ENCODE results near the gene LMF1.

LMF1 gene

DNA sequence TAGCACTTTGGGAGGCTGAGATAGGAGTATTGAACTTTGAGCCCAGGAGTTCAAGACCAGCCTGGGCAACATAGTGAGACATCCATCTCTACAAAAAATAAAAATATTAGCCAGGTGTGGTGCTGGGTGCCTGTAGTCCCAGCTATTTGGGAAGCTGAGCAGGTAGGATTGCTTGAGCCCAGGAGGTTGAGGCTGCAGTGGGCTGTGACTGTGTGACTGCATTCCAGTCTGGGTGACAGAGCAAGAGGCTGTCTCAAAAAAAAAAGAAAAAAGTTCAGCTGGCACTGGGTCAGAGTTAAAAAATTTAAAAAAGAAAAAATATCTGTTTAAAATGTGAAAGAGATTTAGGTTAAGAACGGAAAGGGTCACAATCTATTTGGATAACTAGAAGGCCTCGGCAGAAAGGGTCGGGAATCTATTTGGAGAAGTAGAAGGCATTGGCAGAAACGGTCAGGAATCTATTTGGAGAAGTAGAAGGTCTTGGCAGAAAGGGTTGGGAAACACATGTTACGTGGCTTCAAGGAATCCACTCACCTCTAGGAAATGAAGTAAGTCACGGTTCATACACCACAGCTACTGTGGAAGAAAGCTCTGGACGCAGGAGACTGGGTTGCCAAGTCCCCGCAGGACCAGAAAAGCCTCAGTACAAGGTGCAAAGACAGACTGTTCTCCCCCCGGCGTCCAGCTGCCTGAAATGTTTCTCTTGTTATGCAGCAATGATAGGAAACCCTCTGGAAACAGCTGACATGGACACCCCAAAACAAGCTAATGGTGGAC is 25.3 kb downstream of the LMF1 start:
- DNase-seq = no peak

DNA sequence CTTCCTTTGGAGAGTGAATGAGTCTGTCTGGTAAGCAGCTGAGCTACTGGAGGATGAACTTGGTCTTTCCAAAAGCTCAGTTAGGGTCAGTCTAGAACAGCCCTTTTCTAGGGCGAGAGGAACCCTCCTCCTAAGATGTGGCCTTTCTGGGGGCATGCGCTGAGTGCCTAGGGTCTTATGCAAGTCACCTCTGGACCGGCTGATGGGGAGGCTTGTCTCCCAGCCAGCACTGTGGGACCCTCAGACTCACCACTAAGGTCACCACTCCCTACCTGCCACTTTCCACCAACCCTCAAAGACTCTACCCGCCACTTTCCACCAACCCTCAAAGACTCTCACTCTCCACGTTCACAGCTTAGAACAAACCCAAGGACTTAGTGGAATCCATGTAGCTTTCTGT is 26.8 kb downstream of the LMF1 start:
- no peak for DNase-seq

DNA sequence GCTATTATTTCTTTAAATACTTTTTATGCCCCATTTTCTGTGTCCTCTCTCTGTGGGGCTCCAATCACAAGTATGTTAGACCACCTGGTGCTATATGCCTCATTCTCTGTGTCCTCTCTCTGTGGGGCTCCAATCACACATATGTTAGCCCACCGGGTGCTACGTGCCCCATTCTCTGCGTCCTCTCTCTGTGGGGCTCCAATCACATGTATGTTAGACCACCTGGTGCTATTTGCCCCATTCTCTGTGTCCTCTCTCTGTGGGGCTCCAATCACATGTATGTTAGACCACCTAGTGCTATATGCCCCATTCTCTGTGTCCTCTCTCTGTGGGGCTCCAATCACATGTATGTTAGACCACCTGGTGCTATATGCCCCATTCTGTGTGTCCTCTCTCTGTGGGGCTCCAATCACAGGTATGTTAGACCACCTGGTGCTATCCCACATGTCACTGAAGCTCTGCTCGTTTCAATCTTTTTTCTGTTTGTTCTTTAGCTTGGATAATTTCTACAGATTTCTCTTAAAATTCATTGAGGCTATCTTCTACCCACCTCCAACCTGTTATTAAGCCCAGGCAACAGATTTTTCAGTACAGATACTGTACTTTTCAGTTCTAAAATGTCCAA is 28.2 kb downstream of the LMF1 start:
- DNase-seq = no peak

DNA sequence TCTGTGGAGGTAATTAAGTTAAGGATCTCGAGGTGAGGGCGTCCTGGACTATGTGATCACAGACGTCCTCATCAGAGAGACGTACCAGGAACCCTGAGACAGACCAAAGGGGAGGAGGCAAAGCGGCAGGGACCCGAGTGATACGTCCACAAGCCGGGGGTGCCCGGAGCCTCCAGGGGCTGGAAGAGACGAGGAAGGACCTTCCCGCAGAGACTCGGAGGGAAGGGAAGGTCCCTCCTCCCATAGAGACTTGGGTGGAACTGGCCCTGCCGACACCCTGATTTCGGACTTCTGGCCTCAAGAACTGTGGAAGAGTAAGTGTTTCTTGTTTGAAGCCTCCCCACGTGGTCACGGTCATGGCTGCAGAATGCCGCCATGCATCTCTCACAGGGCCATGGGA is 30.8 kb downstream of the LMF1 start:
- DNase-seq = no peak

DNA sequence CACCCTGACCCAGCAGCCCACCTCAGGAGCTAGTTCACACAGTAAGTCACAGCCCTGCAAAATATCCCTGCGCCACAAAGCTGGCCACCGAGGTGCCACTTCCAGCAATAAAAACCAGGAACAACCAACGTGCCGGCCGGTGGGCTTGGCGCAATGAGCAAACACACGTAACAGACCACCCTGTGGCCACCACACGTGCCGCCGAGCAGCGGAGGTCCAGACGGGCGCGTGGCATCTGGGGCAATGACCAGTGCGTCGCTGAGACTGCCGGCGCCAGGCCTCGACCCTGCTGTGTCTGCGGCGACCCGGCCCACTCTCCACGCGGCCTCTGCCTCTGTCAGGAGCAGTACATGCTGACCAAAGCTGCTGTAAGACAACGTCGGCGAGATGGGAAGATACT is 31.5 kb downstream of the LMF1 start:
- DNase-seq = no peak

DNA sequence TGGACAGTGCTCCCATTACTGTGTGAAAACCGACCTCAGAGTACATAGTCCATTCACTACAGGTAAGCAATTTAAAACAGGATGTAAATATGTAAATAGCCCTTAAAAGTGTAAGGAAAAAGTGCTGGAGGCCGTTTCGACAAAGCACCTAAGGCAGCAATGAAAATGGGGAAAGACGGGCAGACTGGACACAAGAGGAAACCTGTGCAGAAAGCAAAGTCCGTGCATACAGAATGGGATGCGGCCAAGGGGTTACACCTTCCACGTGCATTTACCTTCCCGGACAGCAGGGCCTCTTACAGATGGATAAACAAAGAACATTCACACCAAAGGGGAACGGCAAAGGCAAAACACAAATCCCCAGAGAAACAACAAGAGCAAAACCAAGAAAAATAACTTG is 32.0 kb downstream of the LMF1 start:
- DNase-seq = no peak

DNA sequence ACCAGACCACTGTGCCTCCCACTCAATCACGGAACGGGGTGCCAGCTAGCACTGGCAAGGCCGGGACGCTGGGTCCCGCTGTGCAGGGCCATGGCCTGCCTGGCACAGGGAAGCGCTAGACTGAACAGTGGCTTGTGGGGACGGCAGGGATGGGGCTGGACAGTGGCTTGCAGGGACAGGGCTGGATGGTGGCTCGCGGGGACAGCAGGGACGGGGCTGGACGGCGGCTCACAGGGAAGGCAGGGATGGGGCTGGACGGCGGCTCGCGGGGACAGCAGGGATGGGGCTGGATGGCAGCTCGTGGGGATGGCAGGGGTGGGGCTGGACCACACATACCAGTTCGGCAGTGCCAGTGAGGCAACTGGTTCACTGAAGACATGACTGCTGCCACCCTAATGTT is 32.6 kb downstream of the LMF1 start:
- no peak for DNase-seq

DNA sequence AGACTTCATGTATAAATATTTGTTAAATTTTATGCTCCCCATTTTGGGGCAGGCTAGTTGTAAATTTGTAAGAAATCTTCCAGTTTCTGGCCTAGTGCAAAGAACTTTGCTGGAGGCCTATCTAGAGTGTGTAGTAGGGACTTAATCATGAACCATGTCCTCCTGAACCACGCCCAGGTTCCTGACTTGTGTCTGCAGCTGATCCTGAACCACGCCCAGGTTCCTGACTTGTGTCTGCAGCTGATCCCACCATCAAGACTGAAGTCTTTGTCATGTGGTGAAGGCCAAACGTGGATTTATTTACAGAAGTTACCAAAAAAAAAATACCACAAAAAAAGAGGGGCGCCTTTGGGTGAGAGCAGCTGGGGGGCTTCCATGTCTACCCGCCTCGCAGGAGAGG is 33.1 kb downstream of the LMF1 start:
- no peak for DNase-seq

DNA sequence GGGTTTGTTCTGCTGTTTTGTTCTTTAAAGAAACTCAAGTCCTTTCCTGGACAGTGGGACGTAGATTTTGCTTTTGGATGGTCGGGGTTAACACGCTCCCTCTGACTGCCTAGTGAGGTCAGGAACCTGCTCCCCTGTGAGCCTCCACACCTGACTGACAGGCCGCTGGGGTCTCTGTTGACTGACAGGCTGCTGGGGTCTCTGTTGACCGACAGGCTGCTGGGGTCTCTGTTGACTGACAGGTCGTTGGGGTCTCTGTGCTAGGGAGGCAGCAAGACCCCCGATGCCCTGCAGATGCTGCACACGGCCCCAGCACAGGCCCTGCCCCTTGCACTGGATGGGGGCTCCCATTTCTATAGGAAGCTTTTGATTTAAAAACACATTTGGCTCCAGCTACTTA is 33.5 kb downstream of the LMF1 start:
- no peak for DNase-seq

DNA sequence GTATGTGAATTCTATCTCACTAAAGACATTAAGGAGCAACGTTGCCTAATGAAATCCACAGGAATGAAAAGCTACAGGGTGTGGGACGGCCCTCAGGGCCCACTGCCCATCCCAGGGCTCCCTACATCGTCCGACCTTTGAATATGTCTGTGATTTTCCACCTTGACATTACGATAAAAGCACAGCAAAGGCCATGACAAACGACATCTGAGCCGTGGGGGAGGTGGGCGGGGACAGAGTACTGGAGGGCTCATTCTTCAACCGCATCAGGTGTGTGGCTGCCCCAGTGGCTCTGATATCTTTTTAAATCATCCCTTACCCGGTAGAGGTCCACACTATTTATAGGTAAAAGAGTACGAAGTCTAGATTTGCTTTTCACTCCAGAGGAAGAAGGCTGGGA is 35.1 kb downstream of the LMF1 start:
- no peak for DNase-seq

DNA sequence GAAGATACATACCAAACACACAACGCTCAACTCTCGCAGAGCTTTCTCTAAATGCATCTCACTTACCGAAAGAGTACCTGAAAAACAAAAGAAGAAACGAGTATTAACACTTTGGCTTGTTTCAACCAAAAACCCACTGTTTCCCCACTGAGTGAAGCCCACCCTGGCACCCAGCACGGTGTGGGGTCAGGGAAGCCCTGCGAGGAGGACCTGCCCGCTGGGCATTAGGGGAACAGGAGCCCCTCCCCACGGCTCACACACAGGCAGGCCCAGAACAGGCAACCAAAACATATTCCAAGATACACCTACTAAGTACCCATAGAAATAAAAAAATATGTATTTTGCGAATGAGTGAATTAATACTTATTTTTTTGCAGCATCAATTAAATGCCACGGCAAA is 36.6 kb downstream of the LMF1 start:
- DNase-seq = no peak

DNA sequence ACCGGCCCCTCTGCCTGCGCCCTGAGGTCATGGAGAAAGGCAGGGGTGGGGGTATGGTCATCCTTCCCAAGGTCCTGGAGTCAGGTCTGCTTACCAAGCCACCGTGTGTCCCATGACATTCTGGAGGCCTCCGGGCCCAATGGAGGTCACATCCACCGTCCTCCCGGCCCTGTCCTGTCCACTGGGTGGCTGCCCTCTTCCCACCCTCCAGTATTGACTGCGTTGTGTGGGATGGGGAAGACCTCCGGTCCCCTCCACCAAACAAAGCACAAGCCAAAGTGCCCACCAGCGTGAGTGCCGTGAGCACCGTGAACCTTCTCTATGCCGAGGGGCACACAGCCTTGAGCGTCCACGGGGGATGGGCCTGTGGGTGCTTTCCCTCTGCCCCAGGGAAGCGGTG is 37.2 kb downstream of the LMF1 start:
- no peak for DNase-seq

DNA sequence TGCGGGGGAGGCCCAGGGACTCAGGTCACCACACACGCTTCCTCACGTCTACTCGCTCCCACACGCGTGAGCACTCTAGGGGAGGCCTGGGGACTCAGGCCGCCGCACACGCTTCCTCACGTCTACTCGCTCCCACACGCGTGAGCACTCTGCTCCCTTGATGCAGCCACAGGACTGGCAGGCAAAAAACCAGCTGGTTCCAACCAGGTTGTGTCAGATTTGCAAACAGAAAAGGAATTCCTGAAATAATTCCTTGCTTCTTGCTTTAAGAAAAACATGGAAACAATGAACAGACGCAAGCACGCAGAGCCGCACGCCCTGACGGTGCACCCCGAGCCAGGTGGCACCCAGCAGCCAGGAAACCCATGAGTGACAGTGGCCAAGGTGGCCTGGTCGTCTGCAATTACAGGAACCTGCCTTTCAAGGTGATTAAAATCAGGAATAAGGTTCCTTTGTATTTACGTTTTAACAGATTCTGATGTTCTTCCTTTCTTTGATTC is 37.9 kb downstream of the LMF1 start:
- DNase-seq = no peak

DNA sequence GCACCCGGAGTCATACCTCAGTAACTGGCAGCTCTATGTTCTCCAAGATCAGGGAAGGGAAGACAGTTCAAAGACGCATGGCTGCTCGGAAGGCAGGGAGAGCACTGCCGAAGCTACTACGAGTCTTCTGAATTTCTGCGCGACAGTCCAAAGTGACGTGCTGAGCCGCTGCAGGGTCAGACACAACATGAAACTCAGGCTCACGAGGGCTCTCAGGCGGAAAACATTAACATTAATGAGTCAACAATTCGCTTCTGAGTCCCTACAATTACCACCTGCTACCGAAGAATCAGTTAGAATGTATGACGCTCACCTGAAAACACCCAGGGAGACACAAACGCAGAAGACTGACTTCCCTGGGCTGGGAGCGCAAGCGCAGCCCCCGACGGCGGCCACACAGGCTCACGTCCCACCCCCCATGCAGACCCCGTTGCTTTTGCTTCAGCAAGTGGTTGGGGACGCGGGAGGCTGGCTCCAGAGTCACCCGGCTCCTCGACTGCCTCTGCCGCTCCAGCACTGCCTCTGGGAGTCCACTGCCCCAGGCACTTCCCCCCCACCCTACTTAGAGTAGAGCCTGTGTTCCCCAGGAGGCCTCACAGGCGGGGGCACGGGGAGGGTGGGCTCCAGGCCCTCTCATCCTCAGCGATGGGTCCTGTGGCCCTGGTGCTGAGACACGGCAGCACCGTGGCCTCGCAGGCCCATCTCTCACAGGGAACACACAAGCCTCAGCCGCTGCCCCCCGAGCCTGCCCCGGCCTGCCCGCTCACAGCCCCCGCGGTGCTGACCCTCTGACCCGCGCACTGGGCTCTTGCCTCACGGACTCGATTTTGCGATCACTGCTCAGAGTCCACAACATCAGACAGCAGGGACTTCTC is 38.9 kb downstream of the LMF1 start:
- DNase-seq = no peak

DNA sequence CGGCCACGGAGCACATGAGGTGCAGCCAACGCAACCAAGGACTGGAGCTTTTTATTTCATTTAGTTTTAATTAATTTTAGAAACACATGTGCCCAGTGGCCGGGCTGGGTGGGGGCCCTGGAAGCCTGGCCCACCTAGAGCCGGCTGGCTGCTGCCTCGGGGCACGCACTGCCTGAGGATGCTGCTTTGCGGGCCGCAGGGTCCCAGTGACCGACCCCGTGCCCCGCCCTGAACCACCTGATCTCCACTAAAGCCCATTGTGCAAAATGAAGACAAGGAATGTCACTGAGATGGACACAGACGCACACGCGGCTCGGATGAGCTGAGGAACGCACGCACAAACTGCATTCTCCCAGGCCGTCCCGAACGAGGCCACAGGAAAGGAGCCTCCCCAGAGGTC is 39.6 kb downstream of the LMF1 start:
- DNase-seq = no peak

DNA sequence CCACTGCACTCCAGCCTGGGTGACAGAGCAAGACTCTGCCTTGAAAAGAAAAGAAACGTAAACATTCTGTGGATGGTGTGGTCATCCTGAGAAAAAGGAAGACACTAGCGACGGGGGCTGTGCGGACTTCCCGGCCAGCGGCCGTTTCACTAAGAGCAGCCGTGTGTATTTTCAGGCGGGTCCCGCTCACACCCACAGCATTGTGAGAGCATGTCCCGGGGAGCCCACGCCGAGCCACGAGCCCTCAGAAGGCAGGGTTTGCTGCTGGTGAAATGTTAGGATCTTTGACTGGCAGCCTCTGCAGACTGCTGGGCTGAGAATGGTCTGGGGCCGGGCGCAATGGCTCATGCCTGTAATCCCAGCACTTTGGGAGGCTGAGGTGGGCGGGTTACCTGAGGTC is 40.3 kb downstream of the LMF1 start:
- DNase-seq = no peak

DNA sequence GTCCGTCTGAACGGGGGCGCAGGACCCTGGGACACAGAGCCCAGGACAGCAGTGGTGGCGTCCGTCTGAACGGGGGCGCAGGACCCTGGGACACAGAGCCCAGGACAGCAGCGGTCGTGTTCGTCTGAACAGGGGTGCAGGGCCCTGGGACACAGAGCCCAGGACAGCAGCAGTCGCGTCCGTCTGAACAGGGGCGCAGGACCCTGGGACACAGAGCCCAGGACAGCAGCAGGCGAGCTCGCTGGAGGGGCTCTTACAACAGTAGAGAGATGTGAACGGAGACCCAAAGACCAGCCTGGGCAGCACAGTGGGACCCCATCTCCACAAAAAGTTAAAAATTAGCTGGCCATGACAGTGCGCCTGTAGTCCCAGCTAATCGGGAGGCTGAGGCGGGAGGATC is 40.7 kb downstream of the LMF1 start:
- DNase-seq = no peak

DNA sequence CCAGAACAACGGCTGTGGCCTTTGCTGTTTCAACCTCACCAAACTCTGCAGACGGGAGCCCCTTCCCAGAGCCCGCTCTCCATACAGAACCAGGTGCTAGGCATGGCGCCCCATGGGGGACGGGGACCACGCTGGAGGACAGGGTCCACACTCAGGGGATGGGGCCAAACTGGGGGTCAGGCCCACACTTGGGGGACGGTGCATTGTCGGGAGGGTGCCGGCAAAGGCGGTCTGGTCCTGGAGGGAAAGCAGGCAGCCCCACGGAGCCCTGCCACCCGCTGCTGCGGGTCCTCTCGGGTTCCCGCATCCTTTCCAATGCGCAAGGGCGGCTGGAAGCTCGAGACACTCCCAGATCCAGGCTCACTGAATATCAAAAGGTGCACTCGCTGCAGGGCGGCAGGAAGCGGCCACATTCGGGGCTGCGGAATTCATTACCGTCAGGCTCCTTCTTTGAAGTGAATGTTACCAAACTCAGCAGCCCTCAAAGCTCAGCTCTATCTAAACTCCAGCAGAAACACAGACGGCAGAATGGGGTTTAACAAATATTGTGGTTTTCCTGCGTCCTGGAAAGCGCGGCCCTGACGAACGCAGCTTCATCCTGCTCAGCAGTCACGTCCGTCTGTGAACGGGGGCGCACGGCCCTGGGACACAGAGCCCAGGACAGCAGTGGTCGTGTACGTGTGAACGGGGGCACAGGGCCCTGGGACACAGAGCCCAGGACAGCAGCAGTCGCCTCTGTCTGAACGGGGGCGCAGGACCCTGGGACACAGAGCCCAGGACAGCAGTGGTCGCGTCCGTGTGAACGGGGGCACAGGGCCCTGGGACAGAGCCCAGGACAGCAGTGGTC is 41.3 kb downstream of the LMF1 start:
- no peak for DNase-seq

DNA sequence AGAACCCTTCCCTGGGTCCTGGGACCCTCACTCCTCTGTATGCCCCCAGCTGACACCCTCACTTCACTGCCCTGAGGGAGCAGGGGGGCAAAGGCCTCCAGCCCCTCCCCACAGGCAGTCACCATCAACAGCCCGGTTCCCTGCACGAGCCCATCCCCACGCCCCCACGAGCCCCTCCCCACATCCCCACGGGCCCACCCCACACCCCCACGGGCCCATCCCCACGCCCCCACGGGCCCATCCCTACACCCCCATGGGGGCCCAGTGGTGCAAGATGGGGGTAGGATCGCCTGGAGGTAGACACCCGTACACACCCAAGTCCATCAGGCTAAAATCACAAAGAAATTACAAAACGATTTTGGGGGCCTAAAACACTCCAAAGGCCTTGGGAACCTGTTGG is 42.3 kb downstream of the LMF1 start:
- no peak for DNase-seq

DNA sequence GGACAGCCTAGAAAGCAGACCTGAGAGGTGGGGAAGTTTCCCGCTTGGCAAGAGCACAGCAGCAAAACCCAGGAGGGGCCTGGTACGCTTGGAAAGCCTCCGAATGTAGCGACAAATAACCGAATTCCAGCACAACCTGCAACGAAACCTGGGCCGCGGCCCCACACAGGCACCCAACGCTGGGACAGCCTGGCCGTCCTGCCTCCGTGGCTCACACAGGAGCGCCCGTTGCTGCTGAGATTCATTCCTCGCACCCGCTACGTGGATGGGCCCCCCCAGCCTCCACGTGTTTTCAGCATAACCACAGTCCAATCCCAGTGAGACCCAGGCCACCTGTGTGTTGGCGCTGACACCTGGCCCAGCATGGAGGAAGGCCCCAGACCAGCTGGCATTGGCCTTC is 42.9 kb downstream of the LMF1 start:
- no peak for DNase-seq

DNA sequence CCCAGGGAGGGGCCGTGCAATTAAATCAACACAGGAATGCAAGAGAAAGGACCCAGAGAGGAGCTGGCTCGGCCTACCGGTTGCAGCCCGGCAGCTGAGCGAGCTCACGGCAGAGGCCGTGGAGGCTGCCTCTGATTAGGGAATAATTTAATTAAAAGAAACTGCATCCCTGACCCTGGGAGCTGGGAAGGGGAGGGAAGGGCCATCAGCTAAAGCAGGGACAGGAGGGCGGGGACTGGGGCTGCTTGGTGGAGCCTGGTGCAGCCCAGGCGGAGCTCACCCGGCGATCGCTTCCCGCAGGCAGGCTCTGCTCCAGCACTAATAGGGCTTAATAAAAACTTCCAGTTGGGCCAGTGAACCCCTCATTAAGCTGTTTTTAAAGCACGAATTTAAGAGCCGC is 43.4 kb downstream of the LMF1 start:
- no peak for DNase-seq

DNA sequence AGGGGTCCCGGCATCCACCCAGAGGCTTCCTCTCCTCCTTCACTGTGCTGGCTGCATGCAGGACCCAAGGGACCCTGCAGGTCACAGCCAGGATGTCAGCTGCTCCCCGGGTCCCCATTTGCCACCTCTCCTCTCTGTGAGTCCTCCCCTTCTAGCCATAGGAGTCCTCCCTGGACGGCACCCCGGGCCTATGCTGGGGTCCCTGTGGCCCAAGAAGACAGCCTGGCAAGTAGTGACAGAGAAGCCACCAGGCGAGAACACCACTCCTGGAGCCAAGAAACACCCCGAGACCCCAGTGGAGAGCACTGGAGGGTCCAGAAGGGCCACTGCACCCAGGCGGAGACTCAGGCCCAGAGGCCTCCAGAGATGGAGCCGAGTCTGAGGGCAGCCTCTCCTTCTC is 44.1 kb downstream of the LMF1 start:
- no peak for DNase-seq

DNA sequence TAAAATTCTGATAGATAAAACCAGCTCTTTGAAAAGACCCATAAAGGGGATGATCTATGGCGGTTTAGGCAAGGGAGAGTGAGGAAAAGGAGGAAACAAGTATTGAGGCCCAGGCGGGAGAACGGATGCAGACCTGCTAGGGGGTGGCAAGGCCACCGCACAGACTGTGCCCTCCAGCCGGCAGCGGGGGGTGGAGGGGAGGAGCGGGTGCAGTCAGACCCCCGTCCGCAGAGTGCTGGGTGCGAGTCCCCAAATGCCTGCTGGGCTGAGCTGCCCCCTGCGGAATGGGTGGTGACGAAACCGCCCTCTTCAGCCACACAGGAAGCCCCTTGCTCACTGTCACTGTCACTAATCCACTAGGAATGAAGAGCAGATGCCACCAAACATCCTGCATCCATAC is 46.0 kb downstream of the LMF1 start:
- no peak for DNase-seq

Measured in SHP77 treated with DMSO at 0.1 percent for 48 hours (cell line).